Measurements from ENCODE around the gene TYRO3. TPM values are rescaled to one million over a fixed set of nuclear protein-coding genes. Genes with fewer than 3 reads are reported as not detected.

Gene TYRO3
- total RNA-seq, 6 donors from 2014 or later, result 2.1 to 17.1 (median 9.0) TPM

DNA sequence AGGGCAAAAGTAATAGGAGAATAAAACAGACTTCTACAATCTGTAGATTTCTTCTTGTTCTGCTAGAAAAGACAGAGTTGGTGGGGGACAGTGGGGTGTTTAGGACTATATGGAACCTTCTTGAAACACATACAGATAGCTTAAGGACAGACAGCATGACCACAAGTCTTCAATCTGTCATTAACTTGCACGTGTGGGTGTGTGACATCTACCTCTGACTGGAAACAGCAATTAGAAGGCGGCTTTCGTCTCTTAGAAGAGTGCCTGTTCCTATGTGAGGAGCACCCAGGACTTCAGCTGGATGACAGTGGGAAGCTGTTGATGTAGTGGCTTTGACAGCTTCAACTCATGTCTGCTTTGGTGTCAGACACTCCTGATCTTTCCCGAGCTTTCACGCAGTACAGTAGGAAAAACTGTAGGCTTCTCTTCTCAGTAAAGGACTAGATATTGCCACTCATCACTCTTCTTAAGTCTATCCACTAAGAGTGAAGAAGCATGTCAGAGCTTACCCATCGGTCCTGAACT is 44.5 kb downstream of the TYRO3 start:
- H3K27me3 ChIP-seq, result no peaks in the 10 kb centered on the region
- 81 to 88% methylated on average over 5 to 6 of the region's 6 CpGs for WGBS, 2 donors
- H3K4me1 ChIP-seq, result peaks cover 0 to 12% (median 4%) of the 10 kb centered on the region in 4 donors
- no peak for ATAC-seq (ENCODE audit: low FRiP score in 2 of 2)
- no peak overlapping the region for H3K4me3 ChIP-seq
- H3K9me3 ChIP-seq, result no peaks in the 10 kb centered on the region
- no peak for DNase-seq
- no peak for TF ChIP-seq CTCF (IDR thresholded peaks at IDR 0.05)
- TF ChIP-seq POLR2A (IDR thresholded peaks at IDR 0.05), result no peak
- no peak for TF ChIP-seq POLR2AphosphoS5 (IDR thresholded peaks at IDR 0.05)
- TF ChIP-seq EP300 (IDR thresholded peaks at IDR 0.05), result no peak
- H3K36me3 ChIP-seq, result no peaks in the 10 kb centered on the region
- no peak overlapping the region for H3K27ac ChIP-seq

- Histone ChIP-seq H3K27ac (no peak overlapping the region), H3K9me3 (no peaks in the 10 kb centered on the region), H3K27me3 (no peaks in the 10 kb centered on the region), H3K4me1 (peaks cover 0 to 12% (median 4%) of the 10 kb centered on the region in 4 donors), H3K36me3 (no peaks in the 10 kb centered on the region), H3K4me3 (peak overlapping the region in 1 of 4 donors; percentile 27)
- 16 to 19% methylated on average over 12 to 13 of the region's 13 CpGs for WGBS, 2 donors
- DNase-seq (peak in 1 of 2 donors; percentile 60), ATAC-seq (ENCODE audit: low FRiP score in 2 of 2) (peak; percentile 85 to 91)
- TF ChIP-seq EP300 (IDR thresholded peaks at IDR 0.05) (no peak), POLR2A (IDR thresholded peaks at IDR 0.05) (no peak), CTCF (IDR thresholded peaks at IDR 0.05) (peak; percentile 60 to 75 (median 65)), POLR2AphosphoS5 (IDR thresholded peaks at IDR 0.05) (peak in 1 of 2 donors; percentile 24)
Observed at GRCh38 chr15:41603941-41604911, 45.2 kb downstream of the TYRO3 start.

DNA sequence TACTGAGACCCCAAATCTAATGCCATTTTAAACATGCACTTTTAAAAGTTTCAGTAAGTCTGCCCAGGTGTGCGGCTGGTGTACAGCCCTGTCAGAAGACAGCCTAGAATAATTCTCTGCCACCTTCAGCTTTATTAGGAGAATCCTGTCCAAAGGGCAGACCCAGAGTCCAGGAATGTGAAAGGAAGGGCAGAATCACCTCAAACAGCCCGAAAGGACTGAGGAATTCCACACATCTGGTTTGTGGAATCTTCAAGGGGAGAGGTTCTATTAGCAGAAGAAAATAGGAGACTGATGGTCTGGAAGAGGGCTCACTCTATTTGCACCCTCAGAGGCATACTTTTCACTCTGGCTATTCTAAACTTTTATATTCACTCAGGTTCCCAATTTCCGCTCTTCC is 46.6 kb downstream of the TYRO3 start:
- DNase-seq, result no peak
- Histone ChIP-seq H3K27ac (no peak overlapping the region), H3K27me3 (no peaks in the 10 kb centered on the region), H3K9me3 (no peaks in the 10 kb centered on the region), H3K4me1 (peaks cover 0 to 12% (median 4%) of the 10 kb centered on the region in 4 donors), H3K36me3 (no peaks in the 10 kb centered on the region), H3K4me3 (no peak overlapping the region)
- 77% methylated on average over 3 of the region's 3 CpGs for WGBS, 2 donors
- TF ChIP-seq POLR2AphosphoS5 (IDR thresholded peaks at IDR 0.05) (no peak), EP300 (IDR thresholded peaks at IDR 0.05) (no peak), CTCF (IDR thresholded peaks at IDR 0.05) (no peak), POLR2A (IDR thresholded peaks at IDR 0.05) (no peak)
- ATAC-seq (ENCODE audit: low FRiP score in 2 of 2), result no peak

DNA sequence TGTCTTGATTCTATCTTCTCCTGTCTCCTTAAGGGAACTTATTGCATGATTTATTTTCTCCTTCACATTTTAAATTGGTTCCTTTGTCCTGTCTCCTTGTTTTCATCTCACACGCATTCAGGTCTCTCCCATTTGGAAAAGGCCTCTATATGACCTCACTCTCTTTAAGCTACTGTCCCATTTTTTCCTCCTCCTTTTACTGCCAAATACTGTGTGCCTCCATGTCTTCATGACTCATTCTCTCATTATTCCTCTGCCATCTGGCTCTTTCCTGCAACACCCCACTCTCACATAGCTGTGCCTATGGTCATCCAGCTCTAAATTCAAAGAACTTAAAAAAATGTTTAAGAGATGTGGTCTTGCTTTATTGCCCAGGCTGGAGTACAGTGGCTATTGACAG is 48.0 kb downstream of the TYRO3 start:
- WGBS, 2 donors, result 88 to 94% methylated on average over 1 of the region's 1 CpG
- TF ChIP-seq EP300 (IDR thresholded peaks at IDR 0.05) (no peak), POLR2AphosphoS5 (IDR thresholded peaks at IDR 0.05) (no peak), CTCF (IDR thresholded peaks at IDR 0.05) (no peak), POLR2A (IDR thresholded peaks at IDR 0.05) (no peak)
- DNase-seq (no peak), ATAC-seq (ENCODE audit: low FRiP score in 2 of 2) (peak in 1 of 2 donors; percentile 41)
- no peak overlapping the region for H3K4me3 ChIP-seq
- H3K27ac ChIP-seq, result no peak overlapping the region
- no peaks in the 10 kb centered on the region for H3K36me3 ChIP-seq
- H3K4me1 ChIP-seq, result peaks cover 0 to 12% (median 4%) of the 10 kb centered on the region in 4 donors
- no peaks in the 10 kb centered on the region for H3K27me3 ChIP-seq
- no peaks in the 10 kb centered on the region for H3K9me3 ChIP-seq
